ENCODE measurements around the gene TIMM8A. TPM values are rescaled to one million over a fixed set of nuclear protein-coding genes. Genes with fewer than 3 reads are reported as not detected.

TIMM8A gene
- total and polyA plus RNA-seq, 7 donors, result 11.0 to 35.3 (median 13.8) TPM

DNA sequence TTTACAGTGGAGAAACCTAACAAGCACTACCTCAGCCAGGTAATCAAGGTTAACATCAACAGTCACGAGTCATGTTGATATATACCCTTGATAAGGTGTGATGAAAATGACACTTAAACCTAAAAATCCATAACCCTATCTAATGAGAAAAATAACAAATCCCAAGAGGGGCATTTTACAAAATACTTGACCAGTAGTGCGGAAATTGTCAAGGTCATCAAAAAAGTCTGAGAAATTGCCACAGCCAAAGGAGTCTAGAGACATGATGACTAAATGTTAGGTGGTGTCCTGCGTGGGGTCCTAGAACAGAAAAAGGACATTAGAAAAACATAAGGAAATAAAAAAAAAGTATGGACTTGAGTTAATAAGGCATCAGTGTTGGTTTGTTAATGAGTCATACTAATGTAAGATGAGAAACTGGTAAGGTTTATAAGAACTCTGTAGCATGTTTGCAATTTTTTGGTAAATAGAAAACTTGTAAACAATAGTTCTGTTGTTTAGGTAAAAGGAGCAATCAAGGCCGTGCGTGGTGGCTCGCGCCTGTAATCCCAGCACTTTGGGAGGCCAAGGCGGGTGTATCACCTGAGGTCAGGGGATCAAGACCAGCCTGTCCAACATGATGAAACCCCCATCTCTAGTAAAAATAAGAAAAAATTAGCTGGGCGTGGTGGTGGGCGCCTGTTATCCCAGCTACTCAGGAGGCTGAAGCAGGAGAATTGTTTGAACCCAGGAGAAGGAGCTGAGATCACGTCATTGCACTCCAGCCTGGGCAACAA lies 45.2 kb upstream of the TIMM8A start:
- no peaks in the 10 kb centered on the region for H3K9me3 ChIP-seq
- WGBS, 3 donors, result 83 to 90% (median 89%) methylated on average over 11 of the region's 11 CpGs
- H3K36me3 ChIP-seq (ENCODE audit: insufficient read depth in 1 of 2, low read depth in 1 of 2), result peaks cover 0 to 57% of the 10 kb centered on the region in 2 donors
- H3K4me1 ChIP-seq, result peaks cover 6% of the 10 kb centered on the region
- intact Hi-C loops (cut with DNase I), result no loop called here
- TF ChIP-seq, protein P1, sequence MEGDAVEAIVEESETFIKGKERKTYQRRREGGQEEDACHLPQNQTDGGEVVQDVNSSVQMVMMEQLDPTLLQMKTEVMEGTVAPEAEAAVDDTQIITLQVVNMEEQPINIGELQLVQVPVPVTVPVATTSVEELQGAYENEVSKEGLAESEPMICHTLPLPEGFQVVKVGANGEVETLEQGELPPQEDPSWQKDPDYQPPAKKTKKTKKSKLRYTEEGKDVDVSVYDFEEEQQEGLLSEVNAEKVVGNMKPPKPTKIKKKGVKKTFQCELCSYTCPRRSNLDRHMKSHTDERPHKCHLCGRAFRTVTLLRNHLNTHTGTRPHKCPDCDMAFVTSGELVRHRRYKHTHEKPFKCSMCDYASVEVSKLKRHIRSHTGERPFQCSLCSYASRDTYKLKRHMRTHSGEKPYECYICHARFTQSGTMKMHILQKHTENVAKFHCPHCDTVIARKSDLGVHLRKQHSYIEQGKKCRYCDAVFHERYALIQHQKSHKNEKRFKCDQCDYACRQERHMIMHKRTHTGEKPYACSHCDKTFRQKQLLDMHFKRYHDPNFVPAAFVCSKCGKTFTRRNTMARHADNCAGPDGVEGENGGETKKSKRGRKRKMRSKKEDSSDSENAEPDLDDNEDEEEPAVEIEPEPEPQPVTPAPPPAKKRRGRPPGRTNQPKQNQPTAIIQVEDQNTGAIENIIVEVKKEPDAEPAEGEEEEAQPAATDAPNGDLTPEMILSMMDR (IDR thresholded peaks at IDR 0.05), result no peak
- no peak overlapping the region for H3K4me3 ChIP-seq
- no peak for ATAC-seq
- DNase-seq, result no peak
- peaks cover 0 to 5% (median 0%) of the 10 kb centered on the region in 3 donors for H3K27me3 ChIP-seq (ENCODE audit: insufficient read depth in 3 of 3, low read length in 2 of 3)
- no peak overlapping the region for H3K27ac ChIP-seq

DNA sequence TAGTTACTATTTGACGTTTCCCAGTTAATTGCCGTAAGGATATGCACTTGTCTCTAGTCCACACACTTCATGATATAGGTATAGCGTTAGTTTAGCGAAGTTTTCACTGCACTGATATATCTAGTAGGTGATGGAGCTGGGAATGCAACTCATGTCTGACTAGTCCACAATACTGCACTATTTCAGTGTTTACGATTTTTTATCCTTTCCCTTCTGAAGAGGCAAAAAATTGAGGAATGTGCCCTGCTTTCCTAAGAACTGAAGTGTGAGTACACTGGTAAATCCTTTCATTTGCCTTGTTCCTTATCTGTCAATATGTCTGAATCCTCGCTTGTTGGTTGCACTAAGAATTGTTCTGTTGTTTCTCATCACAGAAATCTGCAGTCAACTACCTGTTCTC lies 43.3 kb upstream of the TIMM8A start:
- H3K4me3 ChIP-seq, result peak overlapping the region; percentile 65
- no peaks in the 10 kb centered on the region for H3K9me3 ChIP-seq
- peak overlapping the region; percentile 71 for H3K27ac ChIP-seq
- peaks cover 0 to 5% (median 0%) of the 10 kb centered on the region in 3 donors for H3K27me3 ChIP-seq (ENCODE audit: insufficient read depth in 3 of 3, low read length in 2 of 3)
- TF ChIP-seq, protein P1 (IDR thresholded peaks at IDR 0.05), result no peak
- DNase-seq (no peak), ATAC-seq (no peak)
- peaks cover 0 to 45% of the 10 kb centered on the region in 2 donors for H3K36me3 ChIP-seq (ENCODE audit: insufficient read depth in 1 of 2, low read depth in 1 of 2)
- intact Hi-C loops (cut with DNase I), result no loop called here
- peaks cover 6% of the 10 kb centered on the region for H3K4me1 ChIP-seq
- WGBS, 3 donors, result 44 to 65% (median 47%) methylated on average over 6 of the region's 6 CpGs

DNA sequence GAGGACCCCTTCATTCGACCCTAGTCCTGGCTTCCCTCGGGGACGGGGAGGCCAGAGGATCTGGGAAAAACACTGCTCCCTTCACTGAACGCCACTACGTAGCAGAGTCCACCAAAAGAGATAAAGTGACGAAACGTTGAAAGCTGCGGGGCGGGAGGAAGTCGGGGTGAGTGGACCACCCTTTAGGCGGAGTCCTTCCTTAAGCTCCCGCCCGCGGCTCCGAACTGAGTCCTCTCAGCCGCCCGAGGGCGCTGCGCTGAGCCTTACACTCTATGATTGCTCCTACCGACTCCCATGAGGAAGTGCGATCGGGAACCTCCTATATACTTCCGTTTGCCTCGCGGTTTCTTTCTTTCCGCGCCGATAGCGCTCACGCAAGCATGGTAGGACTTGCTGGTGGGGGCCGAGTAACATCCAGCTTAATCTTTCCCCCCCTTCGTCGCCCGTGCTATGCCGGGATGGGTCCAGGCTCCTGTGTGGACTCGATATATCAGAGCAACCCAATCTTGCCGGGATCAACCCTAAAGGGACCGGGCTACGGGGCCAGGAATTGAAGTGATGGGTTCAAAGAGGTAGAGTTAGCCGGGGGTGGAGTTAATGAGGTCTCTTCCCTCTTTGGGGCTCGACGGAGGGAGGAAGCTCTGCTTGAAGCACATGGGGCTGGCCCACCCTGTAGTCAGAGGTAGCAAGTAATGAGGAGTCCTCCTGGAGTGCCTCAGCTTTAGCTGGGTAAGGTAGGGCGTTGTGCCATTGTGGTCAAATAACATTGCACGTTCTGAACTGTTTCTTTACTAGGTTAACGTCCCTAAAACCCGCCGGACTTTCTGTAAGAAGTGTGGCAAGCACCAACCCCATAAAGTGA lies 42.4 kb upstream of the TIMM8A start, which contains the start of gene RPL36A:
TSS of gene RPL36A (plus strand) at position 348 of the 862 bp plus-strand sequence. CDS start at position 381, 33 bp downstream.
- 1 to 36% (median 1%) methylated on average over 45 to 47 of the region's 47 CpGs for WGBS, 3 donors
- intact Hi-C loops (cut with DNase I), result no loop called here

DNA sequence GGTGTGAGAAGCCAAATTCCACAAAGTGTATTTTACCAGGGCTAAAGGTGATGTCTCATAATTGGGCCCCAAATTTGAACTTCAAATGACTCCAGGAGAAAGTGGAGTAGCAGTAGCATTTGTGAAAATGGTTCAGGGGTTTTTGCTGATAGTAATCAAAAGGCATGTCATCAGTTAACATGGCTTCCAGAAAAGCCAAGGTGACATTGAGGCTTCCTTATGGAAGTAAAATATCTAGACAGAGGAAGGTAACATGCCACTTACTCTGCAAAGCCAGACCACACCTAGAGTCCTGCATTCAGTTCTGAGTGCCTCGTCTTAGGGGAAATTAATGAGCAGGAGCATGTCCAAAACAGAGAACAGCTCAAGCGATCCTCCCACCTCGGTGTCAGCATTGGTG lies 40.1 kb upstream of the TIMM8A start:
- no peak for DNase-seq
- intact Hi-C loops (cut with DNase I), result no loop called here
- H3K36me3 ChIP-seq (ENCODE audit: insufficient read depth in 1 of 2, low read depth in 1 of 2), result peaks cover 0 to 22% of the 10 kb centered on the region in 2 donors
- H3K4me3 ChIP-seq, result no peak overlapping the region
- WGBS, 3 donors, result 73 to 86% (median 85%) methylated on average over 3 of the region's 3 CpGs
- no peak for ATAC-seq
- no peak overlapping the region for H3K27ac ChIP-seq
- H3K4me1 ChIP-seq, result peaks cover 6% of the 10 kb centered on the region
- peaks cover 0 to 5% (median 0%) of the 10 kb centered on the region in 3 donors for H3K27me3 ChIP-seq (ENCODE audit: insufficient read depth in 3 of 3, low read length in 2 of 3)
- H3K9me3 ChIP-seq, result no peaks in the 10 kb centered on the region
- TF ChIP-seq, protein P1 (IDR thresholded peaks at IDR 0.05), result no peak

More for the DNA sequence above, 42.4 kb upstream of the TIMM8A start, which contains the start of gene RPL36A:
- ATAC-seq, result peak; percentile 96 to 98 (median 97)
- Histone ChIP-seq H3K9me3 (no peaks in the 10 kb centered on the region), H3K36me3 (ENCODE audit: insufficient read depth in 1 of 2, low read depth in 1 of 2) (peaks cover 0 to 38% of the 10 kb centered on the region in 2 donors), H3K4me3 (peak within 1 kb of the TSS; percentile 65), H3K27ac (peak within 1 kb of the TSS; percentile 71), H3K27me3 (ENCODE audit: insufficient read depth in 3 of 3, low read length in 2 of 3) (peaks cover 0 to 5% (median 0%) of the 10 kb centered on the region in 3 donors), H3K4me1 (peaks cover 6% of the 10 kb centered on the region)
- TF ChIP-seq, protein P1 (IDR thresholded peaks at IDR 0.05), result peak; percentile 62
- peak; percentile 85 to 90 for DNase-seq
